NOMO-1 treated with DMSO at 0.1 percent for 48 hours (cell line): ENCODE measurements around the gene MSI2.

ENCODE experiments used
- DNase-seq: peaks from one replicate; lab custom pipeline; 2025; ENCODE audit not compliant: unreplicated experiment; lab: John Stamatoyannopoulos, UW

MSI2 gene

GRCh38 chr17:57720386-57721035, 464.2 kb downstream of the MSI2 start:
- DNase-seq, result no peak

- DNase-seq, result no peak
These were observed 465.8 kb downstream of the MSI2 start for GRCh38 chr17:57721967-57722703.

- no peak for DNase-seq
These were observed 466.4 kb downstream of the MSI2 start for GRCh38 chr17:57722704-57723043.

GRCh38 chr17:57723427-57724025, 467.2 kb downstream of the MSI2 start:
- no peak for DNase-seq

GRCh38 chr17:57724026-57724728, 467.9 kb downstream of the MSI2 start:
- DNase-seq, result peak; percentile 64

GRCh38 chr17:57724729-57725125, 468.4 kb downstream of the MSI2 start:
- DNase-seq, result no peak

GRCh38 chr17:57726213-57726790, 470.0 kb downstream of the MSI2 start:
- no peak for DNase-seq

GRCh38 chr17:57726838-57727237, 470.5 kb downstream of the MSI2 start:
- no peak for DNase-seq

- no peak for DNase-seq
These were observed 471.4 kb downstream of the MSI2 start for GRCh38 chr17:57727630-57728175.

GRCh38 chr17:57730026-57730701, 473.8 kb downstream of the MSI2 start:
- DNase-seq, result no peak

GRCh38 chr17:57732062-57732461, 475.7 kb downstream of the MSI2 start:
- no peak for DNase-seq

GRCh38 chr17:57733085-57733484, 476.8 kb downstream of the MSI2 start:
- no peak for DNase-seq
